Activated CD8-positive, alpha-beta T cell treated with anti-CD3 and anti-CD28 coated beads for 36 hours (primary cell): ENCODE measurements around the gene CDC14B. TPM values are rescaled to one million over a fixed set of nuclear protein-coding genes. Genes with fewer than 3 reads are reported as not detected.
"Not testable (repeated sequence)": the region's sequence is repeated elsewhere in the genome, so short reads cannot be mapped to it uniquely, and the experiment has no call there.

Source experiments
- ATAC-seq: fragments of 200-7000 bp; cut with Tn5 transposase; one replicate; pipeline ENCODE4 v1.10.0; 2021; ENCODE audit warnings: mild to moderate bottlenecking, moderate library complexity
- CTCF ChIA-PET: fragments of 350-600 bp; sonication (Branson Sonifier 250); formaldehyde crosslinking; loops from one replicate; lab custom pipeline; 2021; ENCODE audit warnings: antibody characterized with exemption; lab: Charles Lee
- POLR2A ChIA-PET: fragments of 350-600 bp; sonication (Branson Sonifier 250); formaldehyde crosslinking; loops from one replicate; lab custom pipeline; 2021; ENCODE audit warnings: antibody characterized with exemption; lab: Charles Lee
- DNase-seq: peaks from one replicate; pipeline ENCODE4 v3.0.0-alpha.2; 2020
- H3K27ac Mint-ChIP-seq: one replicate; pipeline ENCODE4 v1.8.0; 2021; ENCODE audit warnings: mild to moderate bottlenecking, mixed read lengths
- H3K27me3 Mint-ChIP-seq: one replicate; pipeline ENCODE4 v1.8.0; 2021; ENCODE audit warnings: mixed read lengths
- H3K36me3 Mint-ChIP-seq: one replicate; pipeline ENCODE4 v1.8.0; 2021; ENCODE audit warnings: low read depth, mixed read lengths
- H3K4me1 Mint-ChIP-seq: one replicate; pipeline ENCODE4 v1.8.0; 2021; ENCODE audit warnings: low read depth, mixed read lengths
- H3K4me3 Mint-ChIP-seq: one replicate; pipeline ENCODE4 v1.8.0; 2021; ENCODE audit warnings: mild to moderate bottlenecking, moderate library complexity, mixed read lengths
- H3K9me3 Mint-ChIP-seq: one replicate; pipeline ENCODE4 v1.8.0; 2021; ENCODE audit warnings: mixed read lengths
- CTCF ChIP-seq: fragments of 200-600 bp; IDR thresholded peaks from one replicate; pipeline ENCODE4 v1.8.0; 2022; ENCODE audit warnings: antibody characterized with exemption, mild to moderate bottlenecking
- intact Hi-C: fragments of 100-400 bp; cut with micrococcal nuclease; formaldehyde crosslinking; loops from one replicate; pipeline ENCODE4 v1.10.0; 2022
- total RNA-seq, 2 experiments: library from RNA; stranded (reverse); gene quantifications; one replicate each; pipeline ENCODE4 v1.2.3, GENCODE V29; 2021

The CDC14B gene
- total RNA-seq, 2 experiments from 2014 or later = 0.27 to 0.54 TPM

GRCh38 chr9:96505316-96505991 lies 114.2 kb downstream of the CDC14B start:
- DNase-seq (no peak), ATAC-seq (no peak)
- CTCF ChIA-PET = interaction anchor here (1.4 kb wide), 1 partner anchor 7 kb away, joined by 3 read pairs; no protein-coding TSS in a partner anchor

GRCh38 chr9:96503918-96504317 lies 115.7 kb downstream of the CDC14B start:
- no peaks in the 10 kb centered on the region for H3K36me3 Mint-ChIP-seq
- TF ChIP-seq CTCF = no peak
- ChIA-PET POLR2A (no interaction called here), CTCF (no interaction called here)
- ATAC-seq (no peak), DNase-seq (no peak)
- H3K9me3 Mint-ChIP-seq = no peaks in the 10 kb centered on the region
- H3K4me1 Mint-ChIP-seq = no peaks in the 10 kb centered on the region
- no peak overlapping the region for H3K4me3 Mint-ChIP-seq
- no peaks in the 10 kb centered on the region for H3K27me3 Mint-ChIP-seq
- intact Hi-C loops = no loop called here
- H3K27ac Mint-ChIP-seq = no peak overlapping the region

More at GRCh38 chr9:96505316-96505991, 114.2 kb downstream of the CDC14B start:
- POLR2A ChIA-PET = interaction anchor here (0.6 to 1.0 kb wide), 2 partner anchors 23 to 375 kb away, joined by 3 read pairs; no protein-coding TSS in a partner anchor
- H3K27ac Mint-ChIP-seq = no peak overlapping the region
- TF ChIP-seq CTCF = no peak
- no peaks in the 10 kb centered on the region for H3K36me3 Mint-ChIP-seq
- no peaks in the 10 kb centered on the region for H3K27me3 Mint-ChIP-seq
- H3K4me3 Mint-ChIP-seq = no peak overlapping the region
- intact Hi-C loops = no loop called here
- no peaks in the 10 kb centered on the region for H3K9me3 Mint-ChIP-seq
- H3K4me1 Mint-ChIP-seq = peaks cover 4% of the 10 kb centered on the region

- H3K9me3 Mint-ChIP-seq, H3K27me3 Mint-ChIP-seq, intact Hi-C loops, H3K36me3 Mint-ChIP-seq, CTCF ChIA-PET, POLR2A ChIA-PET, H3K4me3 Mint-ChIP-seq, H3K27ac Mint-ChIP-seq, ATAC-seq, DNase-seq, H3K4me1 Mint-ChIP-seq: not testable (repeated sequence)
These were observed 116.3 kb downstream of the CDC14B start for GRCh38 chr9:96503374-96503748.

- Mint-ChIP-seq H3K4me3 (no peak overlapping the region), H3K36me3 (no peaks in the 10 kb centered on the region), H3K4me1 (no peaks in the 10 kb centered on the region), H3K27ac (no peak overlapping the region), H3K27me3 (no peaks in the 10 kb centered on the region), H3K9me3 (no peaks in the 10 kb centered on the region)
- DNase-seq (no peak), ATAC-seq (no peak)
- ChIA-PET CTCF (no interaction called here), POLR2A (no interaction called here)
- no peak for TF ChIP-seq CTCF
- intact Hi-C loops = no loop called here
These were observed 116.9 kb downstream of the CDC14B start for GRCh38 chr9:96502539-96503373.

- POLR2A ChIA-PET = no interaction called here
These were observed 117.8 kb downstream of the CDC14B start for GRCh38 chr9:96501633-96502538.

More at GRCh38 chr9:96501633-96502538, 117.8 kb downstream of the CDC14B start:
- no peaks in the 10 kb centered on the region for H3K27me3 Mint-ChIP-seq
- intact Hi-C loops = no loop called here
- no peak overlapping the region for H3K4me3 Mint-ChIP-seq
- DNase-seq (no peak), ATAC-seq (no peak)
- no peaks in the 10 kb centered on the region for H3K9me3 Mint-ChIP-seq
- no peak for TF ChIP-seq CTCF
- H3K27ac Mint-ChIP-seq = no peak overlapping the region
- H3K36me3 Mint-ChIP-seq = no peaks in the 10 kb centered on the region
- no peaks in the 10 kb centered on the region for H3K4me1 Mint-ChIP-seq
- CTCF ChIA-PET = no interaction called here
